PC-9 (cell line): ENCODE measurements around the gene IQSEC1.

Experiments
- CTCF ChIP-seq: fragments of 200-600 bp; sonication (generic); conservative IDR thresholded peaks from 2 replicates; pipeline ENCODE4 v1.6.1; 2017; ENCODE audit warnings: mixed run types, antibody characterized with exemption, mild to moderate bottlenecking, moderate library complexity
- EZH2 ChIP-seq: fragments of 200-600 bp; sonication (generic); IDR thresholded peaks from 2 replicates; pipeline ENCODE4 v1.8.0; 2017; ENCODE audit warnings: antibody characterized with exemption, low read depth

- TF ChIP-seq CTCF, result no peak
- no peak for TF ChIP-seq EZH2
Measured at GRCh38 chr3:13062647-13063046, 10.6 kb downstream of the IQSEC1 start.
